ENCODE results near the gene ALOXE3.

GRCh38 chr17:8162233-8162996, 44.1 kb upstream of the ALOXE3 start, which contains the start of gene VAMP2:
- no peak for TF ChIP-seq GATA2 (IDR thresholded peaks at IDR 0.05; ENCODE audit: low read depth, low read length)
- no peak for TF ChIP-seq GATA3 (IDR thresholded peaks at IDR 0.05; ENCODE audit: low read depth, low read length)

Measured in SH-SY5Y (cell line).